HepG2 (cell line): Measurements from ENCODE around the gene ARHGAP26. TPM values are rescaled to one million over a fixed set of nuclear protein-coding genes. Genes with fewer than 3 reads are reported as not detected.

ENCODE experiments used
- ATAC-seq: fragments of 200-7000 bp; cut with Tn5 transposase; 3 replicates; pipeline ENCODE4 v1.9.1; 2020; ENCODE audit warnings: mild to moderate bottlenecking, moderate library complexity
- BruUV-seq: library from RNA; stranded (reverse); fragments of 400-500 nt; replicated peaks from 2 replicates; lab custom pipeline; 2021; lab: Mats Ljungman, UMichigan
- CTCF ChIA-PET: fragments of 300-600 bp; formaldehyde crosslinking; extraction: SDS; loops from one replicate; lab custom pipeline; 2021; ENCODE audit warnings: low total read pairs, inconsistent platforms, low intra/inter-chr PET ratio; lab: Yijun Ruan, JAX
- POLR2A ChIA-PET: fragments of 350-600 bp; sonication (Branson Sonifier 250); formaldehyde crosslinking; loops from one replicate; lab custom pipeline; 2020; ENCODE audit warnings: antibody characterized with exemption, inconsistent platforms; lab: Yijun Ruan, JAX
- DNase-seq: peaks from one replicate; pipeline ENCODE4 v3.0.0-alpha.2; 2015; ENCODE audit warnings: low spot score
- FAIRE-seq: peaks from 3 replicates; lab custom pipeline; 2011; peaks lifted over from hg19 to GRCh38; lab: Jason Lieb, UNC
- H2AFZ ChIP-seq: one replicate; pipeline ENCODE4 v1.6.1; 2011; ENCODE audit warnings: low read length, inconsistent platforms
- H3K27ac ChIP-seq: fragments of 300-600 bp; 3 replicates; pipeline ENCODE4 v1.8.0; 2011; ENCODE audit warnings: mixed run types, mild to moderate bottlenecking, mixed read lengths, low read length, inconsistent platforms; ENCODE audit not compliant: insufficient read depth; ENCODE audit errors: extremely low read length
- H3K27me3 ChIP-seq, 2 experiments: fragments of 200-600 bp in 1 of 2; 2 replicates in 1 of 2; 3 replicates in 1 of 2; pipeline versions ENCODE4 v1.6.0 to v1.8.0; 2011; ENCODE audit warnings: low read length in 2 of 2, mild to moderate bottlenecking in 2 of 2, moderate library complexity in 2 of 2, inconsistent platforms in 1 of 2; ENCODE audit not compliant: insufficient read depth in 2 of 2, control insufficient read depth in 1 of 2
- H3K36me3 ChIP-seq, 2 experiments: fragments of 200-600 bp in 1 of 2; replicated peaks in 1 of 2; 2 replicates in 1 of 2; 3 replicates in 1 of 2; pipeline versions ENCODE4 v1.5.1 to v1.8.0; 2011; ENCODE audit warnings: low read length in 2 of 2, inconsistent platforms in 1 of 2; ENCODE audit not compliant: insufficient read depth in 2 of 2, control insufficient read depth in 1 of 2
- H3K4me1 ChIP-seq: 2 replicates; pipeline ENCODE4 v1.5.1; 2012; ENCODE audit warnings: low read length, inconsistent platforms; ENCODE audit not compliant: insufficient read depth
- H3K4me2 ChIP-seq: 2 replicates; pipeline ENCODE4 v1.6.0; 2011; ENCODE audit warnings: low read depth, low read length, inconsistent platforms
- H3K4me3 ChIP-seq, 3 experiments: fragments of 200-600 bp in 1 of 3; sonication (generic), shearing (Covaris generic) in 1 of 3; replicated peaks in 1 of 3; 2 replicates each; pipeline ENCODE4 v1.5.1; 2011 to 2016; ENCODE audit warnings: low read length in 3 of 3, inconsistent platforms in 2 of 3, low read depth in 2 of 3, mild to moderate bottlenecking in 2 of 3, control low read depth in 1 of 3, mixed read lengths in 1 of 3; ENCODE audit not compliant: insufficient read depth in 1 of 3
- H3K79me2 ChIP-seq: one replicate; pipeline ENCODE4 v1.6.1; 2011; ENCODE audit warnings: low read length, inconsistent platforms; ENCODE audit not compliant: insufficient read depth
- H3K9ac ChIP-seq: 2 replicates; pipeline ENCODE4 v1.6.0; 2011; ENCODE audit warnings: mild to moderate bottlenecking, low read depth, low read length, inconsistent platforms; ENCODE audit not compliant: insufficient read depth
- H3K9me3 ChIP-seq: 2 replicates; pipeline ENCODE4 v1.5.1; 2012; ENCODE audit warnings: mild to moderate bottlenecking, low read length
- H4K20me1 ChIP-seq: 2 replicates; pipeline ENCODE4 v1.6.0; 2011; ENCODE audit warnings: inconsistent platforms, mild to moderate bottlenecking, low read length, moderate library complexity; ENCODE audit not compliant: insufficient read depth
- GTF2F1 ChIP-seq: fragments of 150-350 bp; IDR thresholded peaks from 2 replicates; pipeline ENCODE4 v1.6.1; 2014; ENCODE audit warnings: low read length
- NBN ChIP-seq: fragments of 450-650 bp; conservative IDR thresholded peaks from 2 replicates; pipeline ENCODE4 v1.6.1; 2017
- YEATS2 ChIP-seq: sonication (generic); formaldehyde crosslinking; IDR thresholded peaks from 2 replicates; pipeline ENCODE4 v1.4.0; 2020; ENCODE audit warnings: missing genetic modification reagents, borderline replicate concordance
- ZFAT ChIP-seq: sonication (generic); formaldehyde crosslinking; conservative IDR thresholded peaks from 2 replicates; pipeline ENCODE4 v1.8.1; 2023; ENCODE audit warnings: missing genetic modification reagents, inconsistent platforms
- ZNF253 ChIP-seq: sonication (generic); formaldehyde crosslinking; IDR thresholded peaks from 2 replicates; pipeline ENCODE4 v1.8.0; 2022; ENCODE audit warnings: mild to moderate bottlenecking, missing genetic modification reagents, borderline replicate concordance
- ZNF3 ChIP-seq: IDR thresholded peaks from 2 replicates; pipeline ENCODE4 v1.7.0; 2017; ENCODE audit warnings: inconsistent platforms
- ZNF343 ChIP-seq: sonication (generic); formaldehyde crosslinking; IDR thresholded peaks from 2 replicates; pipeline ENCODE4 v1.4.0; 2020; ENCODE audit warnings: mild to moderate bottlenecking, missing genetic modification reagents
- ZNF644 ChIP-seq: IDR thresholded peaks from 2 replicates; pipeline ENCODE4 v1.6.1; 2016; ENCODE audit warnings: low read depth
- ZNF879 ChIP-seq: sonication (generic); formaldehyde crosslinking; IDR thresholded peaks from 2 replicates; pipeline ENCODE4 v1.8.1; 2023; ENCODE audit warnings: missing genetic modification reagents
- ZSCAN22 ChIP-seq: sonication (generic); formaldehyde crosslinking; IDR thresholded peaks from 2 replicates; pipeline ENCODE4 v1.4.0; 2020; ENCODE audit warnings: mild to moderate bottlenecking, missing genetic modification reagents
- WGBS: methylation state at CpG from one replicate; pipeline ENCODE4 v1.1.6; 2017; ENCODE audit warnings: low lambda C conversion rate; 5-methylcytosine and 5-hydroxymethylcytosine counted together
- in situ Hi-C: cut with HindIII; loops from 2 replicates; pipeline ENCODE4 v1.10.0; 2017; ENCODE audit warnings: low pct_unique_long_range_greater_than_20kb; ENCODE audit not compliant: extremely low pct_ligation_motif_present
- intact Hi-C: fragments of 100-400 bp; cut with micrococcal nuclease; formaldehyde crosslinking; loops from one replicate; pipeline ENCODE4 v1.10.0; 2022; ENCODE audit not compliant: unreplicated experiment
- polyA plus RNA-seq, 8 experiments: library from polyadenylated mRNA; depleted of rRNA in 3 of 8; stranded (reverse) in 7 of 8; unstranded in 1 of 8; fragments of >200 nt; fragmentation: Illumina TruSeq in 4 of 8; extraction: Trizol in 4 of 8; gene quantifications; 2 replicates each; pipeline versions ENCODE4 v1.2.1 to v1.2.3, GENCODE V29; 2011 to 2016; ENCODE audit warnings: low read depth in 4 of 8, missing spikeins in 1 of 8, mixed read lengths in 1 of 8; ENCODE audit not compliant: insufficient read depth in 1 of 8
- total RNA-seq, 5 experiments: library from RNA; depleted of rRNA; stranded (reverse); fragments of >200 nt; fragmentation: Illumina TruSeq; extraction: Trizol; gene quantifications; 2 replicates each; pipeline ENCODE4 v1.2.3, GENCODE V29; 2016; ENCODE audit warnings: low read depth in 1 of 5
- TF ChIP-seq, protein P1 (sequence below): sonication (generic); formaldehyde crosslinking; IDR thresholded peaks from 2 replicates; pipeline ENCODE4 v1.8.0; 2022; ENCODE audit warnings: mild to moderate bottlenecking, missing genetic modification reagents

Gene ARHGAP26
- total and polyA plus RNA-seq, 2 of the 13 experiments (the other 11 are each of a cell fraction or from before 2014, with no cell fraction given): 9.6 to 18.2 TPM

DNA sequence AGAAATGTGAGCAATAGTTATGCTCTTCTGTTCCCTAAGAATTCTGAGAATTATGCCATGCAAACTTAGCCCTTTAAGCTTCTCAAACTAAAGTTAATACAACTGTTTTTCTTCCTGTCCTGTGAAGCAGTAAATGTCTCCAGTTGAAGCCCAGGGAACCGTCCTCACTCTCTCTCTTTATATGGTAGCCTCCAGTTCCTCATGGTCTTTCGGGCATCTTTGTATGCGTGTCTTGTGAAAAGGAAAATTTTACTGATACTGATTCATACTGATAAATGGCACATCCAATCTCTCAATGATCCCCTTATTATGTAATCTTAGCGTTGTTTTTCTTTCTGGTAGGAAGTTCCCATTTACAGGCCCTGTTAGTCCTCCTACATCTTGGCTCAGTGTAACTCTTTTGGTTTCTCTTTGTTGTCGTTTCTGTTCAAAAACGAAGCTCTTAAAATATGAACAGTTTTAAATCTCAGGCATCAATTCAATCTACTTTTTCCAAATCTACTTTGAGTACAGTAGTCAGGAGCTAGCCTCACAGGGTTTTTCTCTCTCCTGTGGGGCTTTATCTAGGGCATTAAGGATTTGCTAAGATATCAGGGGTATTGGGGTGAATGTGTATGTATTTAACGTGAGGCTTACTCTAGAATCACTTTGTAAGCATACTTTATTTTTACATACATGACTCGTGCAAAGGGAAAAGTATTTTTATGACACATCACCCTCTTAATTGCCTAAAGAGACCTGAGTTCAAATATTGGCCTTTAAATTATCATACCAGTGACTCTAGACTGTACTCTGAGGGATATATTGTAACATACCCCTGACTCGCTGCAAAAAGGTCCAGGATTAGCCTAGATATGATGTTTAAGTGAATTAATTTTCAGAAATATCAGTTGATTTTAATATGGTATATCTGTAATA, 375.3 kb downstream of the ARHGAP26 start:
- TF ChIP-seq YEATS2 (CRISPR knock-in tag) (no peak), ZSCAN22 (CRISPR knock-in tag) (no peak), ZNF3 (CRISPR knock-in tag) (no peak), ZNF253 (CRISPR knock-in tag) (no peak), ZNF644 (CRISPR knock-in tag) (no peak)
- TF ChIP-seq, protein P1, sequence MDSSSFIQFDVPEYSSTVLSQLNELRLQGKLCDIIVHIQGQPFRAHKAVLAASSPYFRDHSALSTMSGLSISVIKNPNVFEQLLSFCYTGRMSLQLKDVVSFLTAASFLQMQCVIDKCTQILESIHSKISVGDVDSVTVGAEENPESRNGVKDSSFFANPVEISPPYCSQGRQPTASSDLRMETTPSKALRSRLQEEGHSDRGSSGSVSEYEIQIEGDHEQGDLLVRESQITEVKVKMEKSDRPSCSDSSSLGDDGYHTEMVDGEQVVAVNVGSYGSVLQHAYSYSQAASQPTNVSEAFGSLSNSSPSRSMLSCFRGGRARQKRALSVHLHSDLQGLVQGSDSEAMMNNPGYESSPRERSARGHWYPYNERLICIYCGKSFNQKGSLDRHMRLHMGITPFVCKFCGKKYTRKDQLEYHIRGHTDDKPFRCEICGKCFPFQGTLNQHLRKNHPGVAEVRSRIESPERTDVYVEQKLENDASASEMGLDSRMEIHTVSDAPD (CRISPR knock-in tag): no peak
- Histone ChIP-seq H3K4me1 (no peaks in the 10 kb centered on the region), H2AFZ (no peak overlapping the region), H3K36me3 (peaks cover 8 to 29% of the 10 kb centered on the region in 2 experiments; a peak in 4 of 5 replicates), H3K4me3 (no peak overlapping the region), H3K27me3 (no peaks in the 10 kb centered on the region), H3K9ac (no peak overlapping the region), H3K79me2 (no peaks in the 10 kb centered on the region), H4K20me1 (no peaks in the 10 kb centered on the region), H3K9me3 (no peaks in the 10 kb centered on the region), H3K4me2 (no peak overlapping the region), H3K27ac (no peak overlapping the region)
- FAIRE-seq (no peak), ATAC-seq (no peak), DNase-seq (no peak)
- intact Hi-C loops (no loop called here), in situ Hi-C loops (no loop called here)
- BruUV-seq: no TSS peak
- ChIA-PET POLR2A (no interaction called here), CTCF (no interaction called here)
- WGBS: 93% methylated on average over 9 of the region's 9 CpGs

DNA sequence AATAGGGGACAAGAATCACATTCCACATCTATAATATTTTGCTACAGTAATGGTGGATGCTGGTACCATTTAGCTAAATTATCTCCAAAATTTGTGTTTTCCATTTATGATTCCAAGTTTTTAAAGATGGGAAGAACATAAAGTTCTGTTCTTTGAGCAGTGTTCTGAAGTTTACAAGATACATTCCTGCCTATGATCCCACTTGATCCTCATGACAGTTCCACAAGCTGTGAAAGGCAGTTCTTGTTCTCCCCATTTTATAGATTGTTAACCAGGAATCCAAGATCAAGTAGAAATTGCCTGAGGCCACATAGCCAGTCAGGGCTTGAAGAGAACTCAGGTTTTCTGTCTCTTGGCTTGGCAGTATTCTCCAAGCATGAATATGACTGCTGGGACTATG, 376.0 kb downstream of the ARHGAP26 start:
- Histone ChIP-seq H3K4me3 (no peak overlapping the region), H3K79me2 (no peaks in the 10 kb centered on the region), H3K4me1 (no peaks in the 10 kb centered on the region), H3K36me3 (peaks cover 8 to 29% of the 10 kb centered on the region in 2 experiments; a peak in 4 of 5 replicates), H3K4me2 (no peak overlapping the region), H2AFZ (no peak overlapping the region), H3K9ac (no peak overlapping the region), H3K27ac (no peak overlapping the region), H3K27me3 (no peaks in the 10 kb centered on the region), H4K20me1 (no peaks in the 10 kb centered on the region), H3K9me3 (no peaks in the 10 kb centered on the region)
- POLR2A ChIA-PET: no interaction called here
- in situ Hi-C loops: no loop called here
- DNase-seq (no peak), ATAC-seq (no peak), FAIRE-seq (no peak)
- TF ChIP-seq ZFAT (CRISPR knock-in tag) (no peak), NBN (no peak), ZNF343 (no peak), GTF2F1 (no peak), ZNF879 (no peak)
- intact Hi-C loops: no loop called here
- CTCF ChIA-PET: no interaction called here
- BruUV-seq: no TSS peak
